ENCODE data around the gene MCCC2.
"Not testable (repeated sequence)": the region's sequence is repeated elsewhere in the genome, so short reads cannot be mapped to it uniquely, and the experiment has no call there.

Gene MCCC2

GRCh38 chr5:71652349-71652748, 65.2 kb downstream of the MCCC2 start:
- TF ChIP-seq CTCF (conservative IDR thresholded peaks at IDR 0.05; ENCODE audit: low read length): no peak
- no peak for DNase-seq (ENCODE audit: low read depth)

GRCh38 chr5:71652803-71653543, 65.8 kb downstream of the MCCC2 start:
- no peak for TF ChIP-seq CTCF (conservative IDR thresholded peaks at IDR 0.05; ENCODE audit: low read length)
- H3K4me3 ChIP-seq (ENCODE audit: low read length): no peak overlapping the region
- DNase-seq (ENCODE audit: low read depth): peak; percentile 71

More at GRCh38 chr5:71652349-71652748, 65.2 kb downstream of the MCCC2 start:
- H3K4me3 ChIP-seq (ENCODE audit: low read length): no peak overlapping the region

GRCh38 chr5:71658916-71659662, 71.9 kb downstream of the MCCC2 start:
- H3K4me3 ChIP-seq (ENCODE audit: low read length): no peak overlapping the region
- peak; percentile 7; the same call in 1 of the 2 replicates for TF ChIP-seq CTCF (conservative IDR thresholded peaks at IDR 0.05; ENCODE audit: low read length)
- DNase-seq (ENCODE audit: low read depth): peak; percentile 10

- DNase-seq (ENCODE audit: low read depth): no peak
- H3K4me3 ChIP-seq (ENCODE audit: low read length): no peak overlapping the region
- TF ChIP-seq CTCF (conservative IDR thresholded peaks at IDR 0.05; ENCODE audit: low read length): no peak
Observed at GRCh38 chr5:71662381-71662780, 75.2 kb downstream of the MCCC2 start.

- no peak overlapping the region for H3K4me3 ChIP-seq (ENCODE audit: low read length)
- no peak for DNase-seq (ENCODE audit: low read depth)
- TF ChIP-seq CTCF (conservative IDR thresholded peaks at IDR 0.05; ENCODE audit: low read length): no peak
Observed at GRCh38 chr5:71663191-71663969, 76.2 kb downstream of the MCCC2 start.

GRCh38 chr5:71664615-71665014, 77.5 kb downstream of the MCCC2 start:
- not testable (repeated sequence) for DNase-seq (ENCODE audit: low read depth); H3K4me3 ChIP-seq (ENCODE audit: low read length)

- H3K4me3 ChIP-seq (ENCODE audit: low read length): no peak overlapping the region
- no peak for DNase-seq (ENCODE audit: low read depth)
- TF ChIP-seq CTCF (conservative IDR thresholded peaks at IDR 0.05; ENCODE audit: low read length): no peak
Observed at GRCh38 chr5:71666321-71666720, 79.2 kb downstream of the MCCC2 start.

All from AG10803 (cell line).